Fibroblast of the aortic adventitia (primary cell): Measurements from ENCODE around the gene GPR63. TPM values are rescaled to one million over a fixed set of nuclear protein-coding genes. Genes with fewer than 3 reads are reported as not detected.
A peak's percentile ranks its signal among the peaks of the same experiment; 100 is the strongest.
"Not testable (repeated sequence)": the region's sequence is repeated elsewhere in the genome, so short reads cannot be mapped to it uniquely, and the experiment has no call there.

Source experiments
- DNase-seq: peaks from one replicate; pipeline ENCODE4 v3.0.0-alpha.2; 2010; ENCODE audit warnings: low read depth
- H3K4me3 ChIP-seq: 2 replicates; pipeline ENCODE4 v1.5.1; 2011; ENCODE audit warnings: low read depth, mild to moderate bottlenecking, control low read depth, low read length, moderate library complexity
- CTCF ChIP-seq: IDR thresholded peaks from 2 replicates; pipeline ENCODE4 v1.5.1; 2011; ENCODE audit warnings: mild to moderate bottlenecking, low read length, control low read depth, inconsistent platforms; ENCODE audit not compliant: insufficient read depth
- total RNA-seq: library from RNA; depleted of rRNA; stranded (reverse); fragments of >200 nt; gene quantifications from 2 replicates; pipeline ENCODE4 v1.2.3, GENCODE V29; 2012; ENCODE audit warnings: low replicate concordance

The GPR63 gene
- under 0.01 and 0.27 TPM in 2 replicates for total RNA-seq

GRCh38 chr6:96837081-96837971 is at the start of gene GPR63:
TSS of gene GPR63 (minus strand) at chr6:96837477. CDS start at chr6:96799731, 37,746 bp downstream.
- peak within 1 kb of the TSS; percentile 74 for H3K4me3 ChIP-seq
- peak; percentile 41 for DNase-seq
- no peak for TF ChIP-seq CTCF

GRCh38 chr6:96886519-96886918 is 49.2 kb upstream of the GPR63 start:
- no peak overlapping the region for H3K4me3 ChIP-seq
- no peak for TF ChIP-seq CTCF
- DNase-seq: no peak

- peak overlapping the region; percentile 26 for H3K4me3 ChIP-seq
- DNase-seq: not testable (repeated sequence)
These were observed 47.9 kb upstream of the GPR63 start for GRCh38 chr6:96885187-96885631.

GRCh38 chr6:96878143-96878542 is 40.9 kb upstream of the GPR63 start:
- no peak for TF ChIP-seq CTCF
- H3K4me3 ChIP-seq: no peak overlapping the region
- DNase-seq: no peak

GRCh38 chr6:96876886-96877545 is 39.7 kb upstream of the GPR63 start:
- H3K4me3 ChIP-seq: no peak overlapping the region
- TF ChIP-seq CTCF: no peak
- no peak for DNase-seq

- no peak overlapping the region for H3K4me3 ChIP-seq
- TF ChIP-seq CTCF: no peak
- no peak for DNase-seq
These were observed 35.7 kb upstream of the GPR63 start for GRCh38 chr6:96872976-96873375.

GRCh38 chr6:96865055-96865405 is 27.8 kb upstream of the GPR63 start:
- DNase-seq: no peak
- H3K4me3 ChIP-seq: no peak overlapping the region
- no peak for TF ChIP-seq CTCF
